Nephron (organoid): ENCODE results near the gene FUT7.
A peak's percentile ranks its signal among the peaks of the same experiment; 100 is the strongest.

Experiments used
- H3K27ac Mint-ChIP-seq, 3 experiments: 2 replicates each; pipeline ENCODE4 v1.8.0; 2020; ENCODE audit warnings: mixed read lengths in 3 of 3, mild to moderate bottlenecking in 2 of 3, moderate library complexity in 1 of 3
- H3K27me3 Mint-ChIP-seq: 2 replicates; pipeline ENCODE4 v1.8.0; 2021; ENCODE audit warnings: low read depth, mild to moderate bottlenecking, moderate library complexity, mixed read lengths
- H3K36me3 Mint-ChIP-seq: 2 replicates; pipeline ENCODE4 v1.8.0; 2020; ENCODE audit warnings: low read depth, mixed read lengths
- H3K4me1 Mint-ChIP-seq: 2 replicates; pipeline ENCODE4 v1.8.0; 2020; ENCODE audit warnings: mixed read lengths
- H3K4me3 Mint-ChIP-seq, 3 experiments: 2 replicates each; pipeline ENCODE4 v1.8.0; 2020; ENCODE audit warnings: mild to moderate bottlenecking in 3 of 3, mixed read lengths in 3 of 3, moderate library complexity in 2 of 3
- H3K9me3 Mint-ChIP-seq: 2 replicates; pipeline ENCODE4 v1.8.0; 2020; ENCODE audit warnings: mixed read lengths
- TF ChIP-seq, protein P1 (sequence below), 3 experiments: fragments of 200-600 bp; sonication (generic); IDR thresholded peaks; one replicate each; pipeline ENCODE4 v1.5.0; 2021; ENCODE audit warnings: antibody characterized with exemption in 3 of 3; ENCODE audit not compliant: unreplicated experiment in 3 of 3

FUT7 gene

DNA sequence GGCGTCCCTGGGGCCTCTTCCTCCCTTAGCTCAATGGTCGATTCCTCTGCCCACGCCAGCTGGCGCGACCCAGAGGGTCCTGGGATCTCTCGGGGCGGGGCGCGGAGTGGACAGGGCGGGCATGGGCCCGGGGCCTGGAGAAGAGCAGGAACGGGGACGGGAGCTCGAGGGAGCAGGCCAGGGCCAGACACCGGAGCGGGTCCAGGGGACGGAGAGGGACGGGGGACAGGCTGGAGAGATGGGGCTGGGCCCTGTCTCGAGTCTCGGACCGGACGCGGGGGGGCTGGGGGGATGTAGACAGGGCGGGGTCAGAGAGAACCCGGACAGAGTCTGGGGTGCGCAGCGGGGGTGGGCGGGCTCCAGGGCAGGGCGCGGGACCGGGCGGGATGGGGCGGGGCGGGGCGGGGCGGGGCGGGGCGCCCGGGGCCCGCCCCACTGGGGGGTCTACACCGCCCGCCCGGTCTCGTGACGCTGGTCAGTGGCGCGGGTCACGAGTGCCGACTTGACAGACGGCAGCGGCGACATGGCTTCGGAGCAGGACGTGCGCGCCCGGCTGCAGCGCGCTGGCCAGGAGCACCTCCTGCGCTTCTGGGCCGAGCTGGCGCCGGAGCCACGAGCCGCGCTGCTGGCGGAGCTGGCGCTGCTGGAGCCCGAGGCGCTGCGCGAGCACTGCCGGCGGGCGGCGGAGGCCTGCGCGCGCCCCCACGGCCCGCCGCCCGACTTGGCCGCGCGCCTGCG is 45.3 kb upstream of the FUT7 start, which contains the start of gene UAP1L1:
UAP1L1 (plus strand) TSS at position 508 of the 738 bp plus-strand sequence; CDS start at position 524, 16 bp downstream.
- H3K9me3 Mint-ChIP-seq, result no peaks in the 10 kb centered on the region
- TF ChIP-seq, protein P1, sequence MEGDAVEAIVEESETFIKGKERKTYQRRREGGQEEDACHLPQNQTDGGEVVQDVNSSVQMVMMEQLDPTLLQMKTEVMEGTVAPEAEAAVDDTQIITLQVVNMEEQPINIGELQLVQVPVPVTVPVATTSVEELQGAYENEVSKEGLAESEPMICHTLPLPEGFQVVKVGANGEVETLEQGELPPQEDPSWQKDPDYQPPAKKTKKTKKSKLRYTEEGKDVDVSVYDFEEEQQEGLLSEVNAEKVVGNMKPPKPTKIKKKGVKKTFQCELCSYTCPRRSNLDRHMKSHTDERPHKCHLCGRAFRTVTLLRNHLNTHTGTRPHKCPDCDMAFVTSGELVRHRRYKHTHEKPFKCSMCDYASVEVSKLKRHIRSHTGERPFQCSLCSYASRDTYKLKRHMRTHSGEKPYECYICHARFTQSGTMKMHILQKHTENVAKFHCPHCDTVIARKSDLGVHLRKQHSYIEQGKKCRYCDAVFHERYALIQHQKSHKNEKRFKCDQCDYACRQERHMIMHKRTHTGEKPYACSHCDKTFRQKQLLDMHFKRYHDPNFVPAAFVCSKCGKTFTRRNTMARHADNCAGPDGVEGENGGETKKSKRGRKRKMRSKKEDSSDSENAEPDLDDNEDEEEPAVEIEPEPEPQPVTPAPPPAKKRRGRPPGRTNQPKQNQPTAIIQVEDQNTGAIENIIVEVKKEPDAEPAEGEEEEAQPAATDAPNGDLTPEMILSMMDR (IDR thresholded peaks at IDR 0.05; ENCODE audit: unreplicated experiment in 3 of 3), result no peak
- no peak within 1 kb of the TSS for H3K27ac Mint-ChIP-seq
- no peaks in the 10 kb centered on the region for H3K36me3 Mint-ChIP-seq
- no peaks in the 10 kb centered on the region for H3K4me1 Mint-ChIP-seq
- H3K4me3 Mint-ChIP-seq, result peak within 1 kb of the TSS; percentile 66 to 77 (median 71)
- H3K27me3 Mint-ChIP-seq, result peaks cover 85% of the 10 kb centered on the region

DNA sequence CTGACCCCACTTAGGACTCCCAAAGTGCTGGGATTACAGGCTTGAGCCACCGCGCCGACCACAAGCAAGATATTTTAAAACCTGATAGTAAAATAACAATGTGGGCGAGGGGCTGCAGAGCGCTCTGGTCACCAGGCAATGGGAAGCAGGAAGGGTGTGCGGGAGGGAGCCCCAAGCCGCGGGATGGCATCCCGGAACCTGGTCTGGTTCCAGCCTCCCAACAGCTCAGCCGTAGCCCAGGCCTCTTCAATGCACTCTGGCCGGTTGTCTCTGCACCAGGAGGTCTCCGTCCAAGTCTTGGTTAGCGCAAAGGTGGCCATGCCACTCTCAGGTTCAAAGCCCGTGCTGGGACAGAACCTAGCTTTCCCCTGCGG is 44.7 kb upstream of the FUT7 start:
- Mint-ChIP-seq H3K4me3 (peak overlapping the region; percentile 65 to 75 (median 70)), H3K27me3 (peaks cover 81% of the 10 kb centered on the region), H3K27ac (no peak overlapping the region), H3K4me1 (no peaks in the 10 kb centered on the region), H3K36me3 (no peaks in the 10 kb centered on the region), H3K9me3 (no peaks in the 10 kb centered on the region)
- TF ChIP-seq, protein P1 (IDR thresholded peaks at IDR 0.05; ENCODE audit: unreplicated experiment in 3 of 3), result no peak

DNA sequence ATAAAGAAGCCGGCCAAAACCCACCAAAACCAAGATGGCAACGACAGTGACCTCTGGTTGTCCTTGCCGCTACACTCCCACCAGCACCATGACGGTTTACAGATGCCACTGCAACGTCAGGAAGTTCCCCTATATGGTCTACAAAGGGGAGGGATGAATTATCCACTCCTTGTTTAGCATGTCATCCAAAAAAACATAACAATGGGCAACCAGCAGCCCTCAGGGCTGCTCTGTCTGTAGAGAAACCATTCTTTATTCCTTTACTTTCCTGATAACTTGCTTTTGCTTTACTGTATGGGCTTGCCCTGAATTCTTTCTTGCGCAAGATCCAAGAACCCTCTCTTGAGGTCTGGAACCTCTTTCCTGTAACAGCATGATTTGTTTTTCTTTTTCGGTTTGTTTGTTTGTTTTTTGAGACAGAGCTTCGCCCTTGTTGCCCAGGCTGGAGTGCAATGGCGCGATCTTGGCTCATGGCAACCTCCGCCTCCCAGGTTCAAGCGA is 43.4 kb upstream of the FUT7 start:
- Mint-ChIP-seq H3K27me3 (peaks cover 76% of the 10 kb centered on the region), H3K4me1 (peaks cover 7% of the 10 kb centered on the region), H3K36me3 (no peaks in the 10 kb centered on the region), H3K4me3 (peak overlapping the region; percentile 37 to 57 (median 43)), H3K9me3 (no peaks in the 10 kb centered on the region), H3K27ac (no peak overlapping the region)
- TF ChIP-seq, protein P1 (IDR thresholded peaks at IDR 0.05; ENCODE audit: unreplicated experiment in 3 of 3), result no peak

DNA sequence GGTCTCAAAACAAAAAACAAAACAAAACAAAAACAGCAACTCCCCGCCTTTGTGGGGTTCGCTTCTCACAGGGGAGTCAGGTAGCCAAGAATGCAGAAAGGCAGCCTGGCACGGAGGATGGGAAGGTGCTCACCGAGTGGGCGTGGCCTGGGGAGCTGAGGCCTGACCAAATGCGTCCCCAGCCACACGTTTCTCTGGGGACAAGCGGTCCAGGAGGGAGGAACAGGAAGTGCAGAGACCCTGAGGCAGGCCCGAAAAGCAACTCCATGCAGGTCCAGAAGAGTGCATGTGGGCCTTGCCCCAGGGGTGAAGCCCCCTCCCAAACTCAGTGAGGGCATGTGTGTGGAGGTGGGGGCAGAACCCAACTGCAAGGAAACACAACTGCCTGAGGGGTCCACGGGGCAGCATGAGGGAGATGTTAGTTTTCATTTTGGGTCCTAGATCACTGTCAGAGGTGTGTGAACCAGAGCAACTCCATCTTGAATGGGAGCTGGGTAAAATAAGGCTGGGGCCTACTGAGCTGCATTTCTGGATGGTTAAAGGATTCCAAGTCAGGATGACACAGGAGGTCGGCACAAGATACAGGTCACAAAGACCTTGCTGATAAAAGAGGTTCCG is 42.9 kb upstream of the FUT7 start:
- no peaks in the 10 kb centered on the region for H3K9me3 Mint-ChIP-seq
- TF ChIP-seq, protein P1 (IDR thresholded peaks at IDR 0.05; ENCODE audit: unreplicated experiment in 3 of 3), result no peak
- H3K4me1 Mint-ChIP-seq, result peaks cover 7% of the 10 kb centered on the region
- H3K27ac Mint-ChIP-seq, result no peak overlapping the region
- peaks cover 70% of the 10 kb centered on the region for H3K27me3 Mint-ChIP-seq
- H3K36me3 Mint-ChIP-seq, result no peaks in the 10 kb centered on the region
- peak overlapping the region; percentile 9 to 57 (median 32) for H3K4me3 Mint-ChIP-seq

DNA sequence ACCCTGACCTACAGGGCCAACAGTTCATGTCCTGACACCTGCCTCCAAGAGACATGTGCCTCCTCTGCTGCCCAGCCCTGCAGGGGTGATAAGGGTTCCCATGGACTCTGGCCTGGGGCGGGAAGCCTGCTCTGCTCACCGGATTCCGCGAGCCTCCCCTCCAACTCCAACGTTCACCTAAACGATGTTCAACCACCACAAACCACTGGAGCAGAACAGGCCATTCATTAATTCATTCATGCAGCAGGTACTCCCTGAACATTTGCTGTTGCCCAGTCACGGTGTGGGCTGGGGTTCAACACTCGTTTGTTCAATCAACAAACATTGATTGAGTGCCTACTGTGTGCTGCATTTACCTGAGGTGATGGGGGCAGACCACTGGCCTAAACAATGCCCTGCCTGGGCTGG is 42.1 kb upstream of the FUT7 start:
- TF ChIP-seq, protein P1 (IDR thresholded peaks at IDR 0.05; ENCODE audit: unreplicated experiment in 3 of 3), result no peak
- Mint-ChIP-seq H3K36me3 (no peaks in the 10 kb centered on the region), H3K4me3 (no peak overlapping the region)

More for the DNA sequence above, 42.1 kb upstream of the FUT7 start:
- Mint-ChIP-seq H3K4me1 (peaks cover 7% of the 10 kb centered on the region), H3K27ac (no peak overlapping the region), H3K27me3 (peaks cover 62% of the 10 kb centered on the region), H3K9me3 (no peaks in the 10 kb centered on the region)
